HEK293 (cell line): ENCODE data around the gene KIF3B.

ENCODE experiments used
- CTCF ChIA-PET: fragments of 350-600 bp; formaldehyde crosslinking; extraction: SDS; loops from one replicate; lab custom pipeline; 2021; ENCODE audit warnings: antibody characterized with exemption; lab: Yijun Ruan, JAX
- POLR2A ChIA-PET: fragments of 300-600 bp; formaldehyde crosslinking; extraction: SDS; loops from one replicate; lab custom pipeline; 2020; ENCODE audit warnings: antibody characterized with exemption, inconsistent platforms; lab: Yijun Ruan, JAX
- H3K27ac ChIP-seq: fragments of 200-500 bp; sonication (Bioruptor generic); 2 replicates; pipeline ENCODE4 v1.5.1; 2014; ENCODE audit warnings: low read depth, low read length, control low read depth, inconsistent platforms; ENCODE audit errors: extremely low read depth
- H3K36me3 ChIP-seq, 2 experiments: fragments of 200-500 bp in 1 of 2; sonication (Bioruptor generic) in 1 of 2; 1 replicate in 1 of 2; 2 replicates in 1 of 2; pipeline ENCODE4 v1.5.1; 2014 to 2017; ENCODE audit warnings: inconsistent platforms in 2 of 2, low read length in 2 of 2; ENCODE audit not compliant: control insufficient read depth in 2 of 2, insufficient read depth in 1 of 2
- H3K4me1 ChIP-seq: fragments of 200-500 bp; sonication (Bioruptor generic); 2 replicates; pipeline ENCODE4 v1.5.1; 2014; ENCODE audit warnings: mild to moderate bottlenecking, low read length, inconsistent platforms; ENCODE audit not compliant: control insufficient read depth, insufficient read depth
- H3K4me3 ChIP-seq: 2 replicates; pipeline ENCODE4 v1.5.1; 2011; ENCODE audit warnings: low read depth, mild to moderate bottlenecking, control low read depth, low read length, moderate library complexity
- H3K9me3 ChIP-seq: fragments of 200-500 bp; sonication (Bioruptor generic); 2 replicates; pipeline ENCODE4 v1.5.1; 2014; ENCODE audit warnings: low read depth, low read length, inconsistent platforms; ENCODE audit not compliant: control insufficient read depth, insufficient read depth
- GLI4 ChIP-seq: fragments of 450-650 bp; formaldehyde crosslinking; IDR thresholded peaks from 2 replicates; pipeline ENCODE4 v1.5.1; 2016; ENCODE audit warnings: missing biosample characterization, missing genetic modification characterization
- HOXA7 ChIP-seq: sonication (generic); formaldehyde crosslinking; IDR thresholded peaks from 2 replicates; pipeline ENCODE4 v1.8.1; 2022; ENCODE audit warnings: missing genetic modification reagents, borderline replicate concordance
- IKZF3 ChIP-seq: fragments of 450-650 bp; IDR thresholded peaks from 2 replicates; pipeline ENCODE4 v1.5.0; 2018; ENCODE audit warnings: missing biosample characterization, mild to moderate bottlenecking, missing genetic modification characterization, moderate library complexity
- KLF16 ChIP-seq: fragments of 450-650 bp; formaldehyde crosslinking; IDR thresholded peaks from 2 replicates; pipeline ENCODE4 v1.5.1; 2017; ENCODE audit warnings: missing biosample characterization, missing genetic modification characterization
- RBAK ChIP-seq: fragments of 450-650 bp; formaldehyde crosslinking; IDR thresholded peaks from 2 replicates; pipeline ENCODE4 v1.5.1; 2016; ENCODE audit warnings: missing biosample characterization, missing genetic modification characterization
- ZBTB11 ChIP-seq: fragments of 450-650 bp; formaldehyde crosslinking; conservative IDR thresholded peaks from 2 replicates; pipeline ENCODE4 v1.5.1; 2016; ENCODE audit warnings: low read depth, missing biosample characterization, missing genetic modification characterization
- ZBTB17 ChIP-seq: fragments of 450-650 bp; formaldehyde crosslinking; IDR thresholded peaks from 2 replicates; pipeline ENCODE4 v1.5.1; 2016; ENCODE audit warnings: missing biosample characterization, missing genetic modification characterization
- ZBTB21 ChIP-seq: fragments of 450-650 bp; formaldehyde crosslinking; IDR thresholded peaks from 2 replicates; pipeline ENCODE4 v1.5.1; 2017; ENCODE audit warnings: missing biosample characterization, missing genetic modification characterization
- ZFP41 ChIP-seq: fragments of 450-650 bp; formaldehyde crosslinking; IDR thresholded peaks from 2 replicates; pipeline ENCODE4 v1.5.1; 2016; ENCODE audit warnings: missing biosample characterization, missing genetic modification characterization, borderline replicate concordance
- ZNF140 ChIP-seq: fragments of 450-650 bp; formaldehyde crosslinking; IDR thresholded peaks from 2 replicates; pipeline ENCODE4 v1.5.1; 2016; ENCODE audit warnings: missing biosample characterization, missing genetic modification characterization
- ZNF514 ChIP-seq: fragments of 450-650 bp; formaldehyde crosslinking; IDR thresholded peaks from 2 replicates; pipeline ENCODE4 v1.5.1; 2016; ENCODE audit warnings: missing biosample characterization, missing genetic modification characterization
- ZNF600 ChIP-seq: fragments of 450-650 bp; formaldehyde crosslinking; IDR thresholded peaks from 2 replicates; pipeline ENCODE4 v1.5.1; 2016; ENCODE audit warnings: missing biosample characterization, missing genetic modification characterization
- ZNF747 ChIP-seq: fragments of 450-650 bp; formaldehyde crosslinking; IDR thresholded peaks from 2 replicates; pipeline ENCODE4 v1.5.1; 2016; ENCODE audit warnings: missing biosample characterization, missing genetic modification characterization
- ZNF76 ChIP-seq: fragments of 450-650 bp; formaldehyde crosslinking; IDR thresholded peaks from 2 replicates; pipeline ENCODE4; 2016; ENCODE audit warnings: low read depth, missing biosample characterization, missing genetic modification characterization, borderline replicate concordance
- TF ChIP-seq, protein P1 (sequence below): fragments of 450-650 bp; formaldehyde crosslinking; IDR thresholded peaks from 2 replicates; pipeline ENCODE4 v1.5.1; 2016; ENCODE audit warnings: missing biosample characterization, missing genetic modification characterization
- TF ChIP-seq, protein P2 (sequence below): fragments of 450-650 bp; IDR thresholded peaks from 2 replicates; pipeline ENCODE4 v1.5.1; 2018; ENCODE audit warnings: missing biosample characterization, missing genetic modification characterization

Gene KIF3B

GRCh38 chr20:32326504-32326845, 49.0 kb downstream of the KIF3B start:
- no peak overlapping the region for H3K27ac ChIP-seq
- no peaks in the 10 kb centered on the region for H3K9me3 ChIP-seq
- no peak overlapping the region for H3K4me3 ChIP-seq
- POLR2A ChIA-PET, result no interaction called here
- TF ChIP-seq ZFP41 (tag by site-specific recombination) (no peak), ZNF600 (tag by site-specific recombination) (no peak), HOXA7 (CRISPR knock-in tag) (no peak), ZNF140 (tag by site-specific recombination) (no peak), ZBTB21 (tag by site-specific recombination) (no peak), RBAK (no peak), KLF16 (tag by site-specific recombination) (no peak), GLI4 (no peak), ZBTB17 (tag by site-specific recombination) (no peak), ZBTB11 (tag by site-specific recombination) (no peak), ZNF514 (tag by site-specific recombination) (no peak), IKZF3 (tag by site-specific recombination) (no peak)
- TF ChIP-seq, protein P1, sequence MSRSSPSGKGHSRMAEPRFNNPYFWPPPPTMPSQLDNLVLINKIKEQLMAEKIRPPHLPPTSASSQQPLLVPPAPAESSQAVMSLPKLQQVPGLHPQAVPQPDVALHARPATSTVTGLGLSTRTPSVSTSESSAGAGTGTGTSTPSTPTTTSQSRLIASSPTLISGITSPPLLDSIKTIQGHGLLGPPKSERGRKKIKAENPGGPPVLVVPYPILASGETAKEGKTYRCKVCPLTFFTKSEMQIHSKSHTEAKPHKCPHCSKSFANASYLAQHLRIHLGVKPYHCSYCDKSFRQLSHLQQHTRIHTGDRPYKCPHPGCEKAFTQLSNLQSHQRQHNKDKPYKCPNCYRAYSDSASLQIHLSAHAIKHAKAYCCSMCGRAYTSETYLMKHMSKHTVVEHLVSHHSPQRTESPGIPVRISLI, result no peak
- TF ChIP-seq, protein P2, sequence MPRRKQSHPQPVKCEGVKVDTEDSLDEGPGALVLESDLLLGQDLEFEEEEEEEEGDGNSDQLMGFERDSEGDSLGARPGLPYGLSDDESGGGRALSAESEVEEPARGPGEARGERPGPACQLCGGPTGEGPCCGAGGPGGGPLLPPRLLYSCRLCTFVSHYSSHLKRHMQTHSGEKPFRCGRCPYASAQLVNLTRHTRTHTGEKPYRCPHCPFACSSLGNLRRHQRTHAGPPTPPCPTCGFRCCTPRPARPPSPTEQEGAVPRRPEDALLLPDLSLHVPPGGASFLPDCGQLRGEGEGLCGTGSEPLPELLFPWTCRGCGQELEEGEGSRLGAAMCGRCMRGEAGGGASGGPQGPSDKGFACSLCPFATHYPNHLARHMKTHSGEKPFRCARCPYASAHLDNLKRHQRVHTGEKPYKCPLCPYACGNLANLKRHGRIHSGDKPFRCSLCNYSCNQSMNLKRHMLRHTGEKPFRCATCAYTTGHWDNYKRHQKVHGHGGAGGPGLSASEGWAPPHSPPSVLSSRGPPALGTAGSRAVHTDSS (tag by site-specific recombination), result no peak
- TF ChIP-seq, all 188 proteins: peak for 0
- Histone ChIP-seq H3K36me3 (peaks cover 0 to 29% of the 10 kb centered on the region in 2 experiments; a peak in 1 of 3 replicates), H3K4me1 (no peaks in the 10 kb centered on the region)
- CTCF ChIA-PET, result interaction anchor here (1.0 kb wide), 1 partner anchor 10 kb away, joined by 3 read pairs; no protein-coding TSS in a partner anchor

- Histone ChIP-seq H3K36me3 (peaks cover 0 to 36% of the 10 kb centered on the region in 2 experiments; a peak in 1 of 3 replicates), H3K4me3 (no peak overlapping the region), H3K9me3 (no peaks in the 10 kb centered on the region), H3K4me1 (no peaks in the 10 kb centered on the region), H3K27ac (no peak overlapping the region)
- ChIA-PET POLR2A (no interaction called here), CTCF (interaction anchor here (1.0 kb wide), 1 partner anchor 9 kb away, joined by 3 read pairs; no protein-coding TSS in a partner anchor)
- TF ChIP-seq ZNF76 (no peak), ZNF747 (tag by site-specific recombination) (no peak)
Observed at GRCh38 chr20:32327087-32327681, 49.7 kb downstream of the KIF3B start.
